GM13976 (cell line): Measurements from ENCODE around the gene PTCD2.

ENCODE experiments used
- DNase-seq: peaks from one replicate; pipeline ENCODE4 v3.0.0; 2012; ENCODE audit warnings: low spot score
- in situ Hi-C: fragments of 300-500 bp; cut with MboI; formaldehyde crosslinking; loops from one replicate; pipeline ENCODE4 v1.12.0; 2022; ENCODE audit warnings: low sequenced_read_pairs, mixed read lengths, inconsistent platforms; ENCODE audit not compliant: unreplicated experiment
- TF ChIP-seq, protein P1 (sequence below): IDR thresholded peaks from 2 replicates; pipeline ENCODE4 v1.5.1; 2012; ENCODE audit warnings: borderline replicate concordance, mild to moderate bottlenecking; ENCODE audit not compliant: insufficient read depth; ENCODE audit errors: extremely low read depth, missing control alignments, control extremely low read depth

The PTCD2 gene

DNA sequence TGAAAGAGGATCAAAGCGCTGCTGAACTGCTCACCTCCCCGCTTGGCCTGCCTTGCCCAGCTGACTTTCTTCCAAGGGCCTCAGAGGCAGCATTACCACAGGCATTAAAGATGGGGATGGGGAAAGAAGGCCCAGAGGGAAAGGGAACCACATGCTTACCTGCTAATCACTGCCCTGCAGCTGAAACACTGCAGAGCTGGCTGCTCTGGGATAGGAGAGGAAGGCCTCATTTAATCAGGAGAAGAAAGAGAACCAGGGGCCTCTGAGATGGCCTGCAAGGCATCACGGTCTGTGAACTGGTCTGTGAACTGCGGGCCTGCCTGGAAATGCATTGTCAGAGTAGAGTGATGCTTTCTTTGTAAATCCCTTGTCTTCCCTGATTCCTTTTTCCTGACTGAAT, 44.8 kb downstream of the PTCD2 start:
- in situ Hi-C loops: loop anchor here (25.0 kb wide), 1 partner anchor 447 kb away; the partner anchor contains the start of gene TNPO1
- TF ChIP-seq, protein P1, sequence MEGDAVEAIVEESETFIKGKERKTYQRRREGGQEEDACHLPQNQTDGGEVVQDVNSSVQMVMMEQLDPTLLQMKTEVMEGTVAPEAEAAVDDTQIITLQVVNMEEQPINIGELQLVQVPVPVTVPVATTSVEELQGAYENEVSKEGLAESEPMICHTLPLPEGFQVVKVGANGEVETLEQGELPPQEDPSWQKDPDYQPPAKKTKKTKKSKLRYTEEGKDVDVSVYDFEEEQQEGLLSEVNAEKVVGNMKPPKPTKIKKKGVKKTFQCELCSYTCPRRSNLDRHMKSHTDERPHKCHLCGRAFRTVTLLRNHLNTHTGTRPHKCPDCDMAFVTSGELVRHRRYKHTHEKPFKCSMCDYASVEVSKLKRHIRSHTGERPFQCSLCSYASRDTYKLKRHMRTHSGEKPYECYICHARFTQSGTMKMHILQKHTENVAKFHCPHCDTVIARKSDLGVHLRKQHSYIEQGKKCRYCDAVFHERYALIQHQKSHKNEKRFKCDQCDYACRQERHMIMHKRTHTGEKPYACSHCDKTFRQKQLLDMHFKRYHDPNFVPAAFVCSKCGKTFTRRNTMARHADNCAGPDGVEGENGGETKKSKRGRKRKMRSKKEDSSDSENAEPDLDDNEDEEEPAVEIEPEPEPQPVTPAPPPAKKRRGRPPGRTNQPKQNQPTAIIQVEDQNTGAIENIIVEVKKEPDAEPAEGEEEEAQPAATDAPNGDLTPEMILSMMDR: no peak
- no peak for DNase-seq

DNA sequence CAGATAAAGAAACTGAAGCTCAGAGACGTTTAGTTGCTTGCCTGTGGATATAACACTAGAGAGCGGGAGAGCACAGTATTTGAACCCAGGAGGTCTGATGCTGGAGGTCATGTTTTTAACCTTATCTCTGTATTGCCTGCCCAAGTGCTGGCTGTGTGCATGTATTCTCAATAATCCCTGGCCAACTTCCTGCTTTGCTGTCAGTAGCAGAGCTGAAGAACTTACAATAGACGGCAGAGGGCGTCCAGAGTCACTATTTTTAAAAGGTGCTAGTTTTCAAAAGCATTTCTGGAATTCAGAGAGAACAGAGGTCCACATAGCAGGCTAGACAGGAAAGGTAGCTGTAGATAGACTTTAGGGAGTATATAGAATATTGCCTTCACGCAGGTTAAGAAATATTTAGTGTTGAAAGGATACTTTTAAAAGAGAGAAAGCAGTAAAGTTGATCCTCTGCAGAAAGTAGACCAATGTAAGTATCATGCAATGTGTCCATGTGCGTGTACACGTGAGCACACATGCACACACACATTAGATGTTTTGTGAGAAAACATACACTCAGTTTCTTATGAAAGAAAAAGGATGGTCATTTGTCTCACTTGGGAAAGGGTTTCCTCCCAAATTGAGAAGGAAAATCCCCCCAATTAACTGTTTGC, 46.3 kb downstream of the PTCD2 start:
- in situ Hi-C loops: loop anchor here (25.0 kb wide), 1 partner anchor 446 kb away; the partner anchor contains the start of gene TNPO1
- TF ChIP-seq, protein P1: peak; percentile 54
- DNase-seq: peak; percentile 43

DNA sequence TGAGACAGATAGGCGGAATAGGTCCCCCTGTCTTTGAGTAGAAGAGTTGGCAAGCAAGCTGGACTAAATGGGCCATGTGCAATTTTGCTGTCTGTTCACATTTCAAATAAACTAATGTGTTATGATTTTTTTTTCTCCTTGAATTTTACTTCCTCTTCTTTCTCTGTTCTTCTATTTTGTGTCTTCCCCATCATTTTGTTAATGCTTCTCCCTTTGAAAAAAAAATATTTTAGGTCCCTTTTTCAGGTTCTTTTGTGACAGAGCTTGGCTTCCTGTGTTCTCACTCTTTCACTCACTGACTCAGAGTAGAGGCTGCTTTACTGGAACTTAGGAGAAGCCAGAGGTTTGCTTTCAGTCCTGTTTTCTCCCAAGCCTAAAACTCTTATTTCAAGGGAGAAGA, 48.1 kb downstream of the PTCD2 start:
- TF ChIP-seq, protein P1: no peak
- in situ Hi-C loops: loop anchor here (25.0 kb wide), 1 partner anchor 444 kb away; the partner anchor contains the start of gene TNPO1
- no peak for DNase-seq

DNA sequence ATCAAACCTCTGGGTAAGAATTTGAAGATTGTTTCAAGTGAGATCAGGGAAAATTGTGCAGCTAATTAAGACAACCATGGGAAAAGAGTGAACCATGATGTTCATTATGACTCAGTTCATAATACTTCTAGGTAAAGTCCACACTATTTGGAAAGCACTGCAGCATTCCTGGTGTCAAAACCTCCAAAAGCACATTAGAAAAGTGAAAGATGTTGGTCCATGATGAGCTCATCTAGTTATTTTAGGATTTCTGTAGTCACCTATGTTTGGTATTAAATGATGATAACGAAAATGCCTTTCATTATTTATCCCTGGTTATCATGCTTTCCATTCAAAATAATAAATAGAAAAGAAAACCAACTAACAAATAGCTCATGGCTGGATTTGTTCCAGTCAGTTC, 49.1 kb downstream of the PTCD2 start:
- in situ Hi-C loops: loop anchor here (25.0 kb wide), 1 partner anchor 443 kb away; the partner anchor contains the start of gene TNPO1

DNA sequence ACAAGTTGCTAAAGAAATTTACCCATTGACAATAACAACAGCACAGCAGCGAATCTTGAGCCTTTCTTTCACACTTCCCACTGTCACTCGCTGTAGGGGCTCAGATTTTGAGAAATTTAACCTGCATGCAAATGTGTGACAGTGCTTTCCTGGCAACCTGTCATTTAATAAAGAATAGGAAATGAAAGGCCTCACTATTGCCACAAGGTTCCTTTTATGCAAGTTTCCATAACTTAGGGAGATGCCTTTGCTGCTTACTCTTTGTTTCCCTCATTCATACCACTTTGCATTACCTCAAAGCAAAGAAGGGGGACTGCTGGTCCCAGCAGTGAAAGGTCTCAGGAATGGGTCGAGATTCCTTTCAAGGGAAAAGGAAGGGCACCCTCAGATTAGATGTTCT, 49.5 kb downstream of the PTCD2 start:
- in situ Hi-C loops: loop anchor here (25.0 kb wide), 1 partner anchor 443 kb away; the partner anchor contains the start of gene TNPO1
- peak; percentile 11 for DNase-seq
- TF ChIP-seq, protein P1: no peak

More for the DNA sequence above, 49.1 kb downstream of the PTCD2 start:
- TF ChIP-seq, protein P1: no peak
- DNase-seq: no peak

DNA sequence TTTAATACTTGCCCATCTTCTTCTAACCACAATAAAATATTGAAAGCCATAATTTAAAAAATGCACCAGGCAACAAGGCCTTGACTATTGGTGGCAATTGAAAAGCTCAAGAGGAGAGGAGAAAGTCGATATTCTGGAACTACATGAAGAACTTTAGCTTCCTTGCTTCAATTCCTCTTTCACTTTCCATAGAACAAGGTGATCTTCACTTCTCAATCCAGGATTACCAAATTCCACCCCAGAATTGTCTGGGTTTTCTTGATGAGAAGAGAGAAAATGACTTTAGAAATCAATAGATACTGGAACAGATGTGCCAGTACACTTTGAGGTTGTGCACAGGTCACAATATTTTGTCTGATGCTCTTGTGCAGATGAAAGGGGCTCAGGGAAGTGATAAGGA, 52.2 kb downstream of the PTCD2 start:
- DNase-seq: no peak
- in situ Hi-C loops: loop anchor here (25.0 kb wide), 1 partner anchor 440 kb away; the partner anchor contains the start of gene TNPO1
- TF ChIP-seq, protein P1: no peak

DNA sequence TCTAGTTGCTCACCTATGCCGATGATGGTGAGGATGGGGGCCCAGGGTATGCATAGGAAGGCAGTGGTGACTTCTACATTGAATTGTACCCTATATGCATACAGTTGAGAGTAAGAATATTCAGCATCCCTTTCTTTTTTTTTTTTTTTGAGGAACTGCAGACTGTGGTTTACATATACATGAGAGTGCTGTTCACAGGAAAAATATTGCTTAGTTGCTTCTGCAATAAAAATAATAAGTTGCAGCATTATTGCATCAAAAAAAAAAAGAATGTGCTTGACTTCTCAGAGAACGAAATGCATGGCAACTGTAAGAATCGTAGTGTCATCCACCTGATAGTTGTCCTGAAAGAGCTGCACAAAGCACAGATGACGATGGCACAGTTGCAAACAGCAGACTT, 52.8 kb downstream of the PTCD2 start:
- TF ChIP-seq, protein P1: no peak
- in situ Hi-C loops: loop anchor here (25.0 kb wide), 1 partner anchor 439 kb away; the partner anchor contains the start of gene TNPO1

More for the DNA sequence above, 52.8 kb downstream of the PTCD2 start:
- no peak for DNase-seq
